22Rv1 (cell line): ENCODE data around the gene NET1.

ENCODE experiments used
- H3K27ac ChIP-seq: fragments of 450-650 bp; 2 replicates; pipeline ENCODE4 v1.5.1; 2017
- ZFX ChIP-seq: fragments of 450-650 bp; IDR thresholded peaks from 2 replicates; pipeline ENCODE4 v1.6.1; 2017; ENCODE audit warnings: antibody characterized with exemption, borderline replicate concordance
- TF ChIP-seq, protein P1 (sequence below): fragments of 450-650 bp; IDR thresholded peaks from 2 replicates; pipeline ENCODE4 v1.5.1; 2017; ENCODE audit warnings: mild to moderate bottlenecking

Gene NET1

DNA sequence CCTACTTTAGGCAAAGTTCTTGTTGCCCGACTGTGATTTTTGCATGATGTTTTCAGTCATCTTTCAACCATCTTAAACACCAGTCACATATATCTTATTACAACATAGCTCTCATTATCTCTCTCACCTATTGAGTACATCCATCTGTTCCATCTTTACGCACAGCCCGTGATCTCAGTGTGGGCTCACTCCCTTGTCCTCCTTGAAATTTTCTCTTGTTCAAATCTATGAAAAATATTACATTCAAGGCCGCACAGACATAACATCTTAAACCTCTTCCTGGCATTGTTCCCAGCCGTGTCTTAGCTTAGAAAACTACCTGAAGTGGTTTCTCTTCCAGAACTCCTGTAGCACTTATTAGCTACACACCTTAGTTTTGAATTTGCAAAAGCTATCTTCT, 32.6 kb downstream of the NET1 start:
- peak overlapping the region; percentile 85 for H3K27ac ChIP-seq
- no peak for TF ChIP-seq ZFX
- TF ChIP-seq, protein P1, sequence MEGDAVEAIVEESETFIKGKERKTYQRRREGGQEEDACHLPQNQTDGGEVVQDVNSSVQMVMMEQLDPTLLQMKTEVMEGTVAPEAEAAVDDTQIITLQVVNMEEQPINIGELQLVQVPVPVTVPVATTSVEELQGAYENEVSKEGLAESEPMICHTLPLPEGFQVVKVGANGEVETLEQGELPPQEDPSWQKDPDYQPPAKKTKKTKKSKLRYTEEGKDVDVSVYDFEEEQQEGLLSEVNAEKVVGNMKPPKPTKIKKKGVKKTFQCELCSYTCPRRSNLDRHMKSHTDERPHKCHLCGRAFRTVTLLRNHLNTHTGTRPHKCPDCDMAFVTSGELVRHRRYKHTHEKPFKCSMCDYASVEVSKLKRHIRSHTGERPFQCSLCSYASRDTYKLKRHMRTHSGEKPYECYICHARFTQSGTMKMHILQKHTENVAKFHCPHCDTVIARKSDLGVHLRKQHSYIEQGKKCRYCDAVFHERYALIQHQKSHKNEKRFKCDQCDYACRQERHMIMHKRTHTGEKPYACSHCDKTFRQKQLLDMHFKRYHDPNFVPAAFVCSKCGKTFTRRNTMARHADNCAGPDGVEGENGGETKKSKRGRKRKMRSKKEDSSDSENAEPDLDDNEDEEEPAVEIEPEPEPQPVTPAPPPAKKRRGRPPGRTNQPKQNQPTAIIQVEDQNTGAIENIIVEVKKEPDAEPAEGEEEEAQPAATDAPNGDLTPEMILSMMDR, result no peak

DNA sequence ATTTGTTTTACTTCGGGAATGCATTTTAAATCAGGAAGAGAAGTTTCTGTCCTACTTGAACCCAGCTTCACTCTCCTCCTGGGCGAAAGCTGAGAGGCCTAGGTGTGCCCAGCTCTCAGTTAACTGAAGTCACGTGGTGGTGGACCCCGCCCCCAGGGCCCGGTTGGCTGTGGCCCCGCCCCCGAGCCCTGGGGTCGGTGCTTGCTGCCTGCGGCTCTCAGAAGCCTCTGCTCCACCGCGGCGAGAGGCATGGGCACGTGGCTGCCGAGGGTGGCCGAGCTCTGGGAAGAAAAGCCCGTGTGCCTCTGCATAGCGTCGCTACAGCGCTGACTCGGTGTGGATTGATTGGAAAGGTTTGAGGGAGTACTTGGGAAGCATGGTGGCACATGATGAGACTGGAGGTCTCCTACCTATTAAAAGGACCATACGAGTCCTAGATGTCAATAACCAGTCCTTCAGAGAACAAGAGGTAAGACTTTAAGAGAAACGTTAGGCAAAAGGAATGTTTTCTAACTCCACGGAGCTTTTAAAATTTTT, 34.1 kb downstream of the NET1 start:
- H3K27ac ChIP-seq, result peak overlapping the region; percentile 85
- TF ChIP-seq, protein P1, result no peak
- TF ChIP-seq ZFX, result no peak

DNA sequence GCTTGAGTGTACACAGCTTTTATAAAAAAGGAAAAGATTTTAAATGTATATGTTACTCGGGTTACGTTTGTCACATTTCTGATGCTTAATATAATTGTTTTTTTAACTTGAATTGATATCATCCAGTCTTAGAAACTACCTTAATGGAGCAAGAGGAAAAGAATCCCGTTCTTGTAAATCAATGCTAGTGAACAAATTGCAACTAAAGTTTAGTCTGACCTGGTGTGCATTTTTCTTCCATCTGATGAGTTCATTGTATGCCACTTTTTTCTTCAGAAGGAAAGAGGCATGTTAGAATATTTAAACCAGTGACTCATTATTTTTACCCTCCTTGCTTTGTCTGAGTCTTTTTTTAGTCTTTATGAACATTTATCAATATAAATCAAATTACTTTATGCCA, 34.7 kb downstream of the NET1 start:
- no peak for TF ChIP-seq ZFX
- TF ChIP-seq, protein P1, result no peak
- H3K27ac ChIP-seq, result peak overlapping the region; percentile 85

DNA sequence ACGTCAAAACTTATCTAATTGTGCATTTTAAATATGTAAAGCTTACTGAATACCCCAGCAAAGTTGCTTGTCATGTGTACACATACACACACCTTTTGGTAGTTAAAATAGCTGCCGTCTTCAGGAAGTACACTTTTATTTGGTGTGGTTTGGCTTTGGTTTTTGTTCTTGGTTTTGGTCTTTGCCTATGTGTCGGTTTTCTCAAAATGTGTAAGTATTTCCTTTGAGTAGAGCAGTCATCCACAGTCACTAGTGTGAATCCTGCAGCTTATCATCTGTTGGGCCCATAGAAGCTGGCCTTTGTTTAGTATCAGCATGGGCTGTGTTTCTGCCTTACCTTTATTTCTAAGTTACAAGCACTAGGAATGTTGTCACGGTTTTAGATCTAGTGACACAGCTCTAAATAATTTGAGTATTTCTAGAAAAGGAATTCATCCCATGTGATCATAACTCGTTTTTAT, 35.3 kb downstream of the NET1 start:
- TF ChIP-seq, protein P1, result no peak
- TF ChIP-seq ZFX, result no peak
- peak overlapping the region; percentile 85 for H3K27ac ChIP-seq

DNA sequence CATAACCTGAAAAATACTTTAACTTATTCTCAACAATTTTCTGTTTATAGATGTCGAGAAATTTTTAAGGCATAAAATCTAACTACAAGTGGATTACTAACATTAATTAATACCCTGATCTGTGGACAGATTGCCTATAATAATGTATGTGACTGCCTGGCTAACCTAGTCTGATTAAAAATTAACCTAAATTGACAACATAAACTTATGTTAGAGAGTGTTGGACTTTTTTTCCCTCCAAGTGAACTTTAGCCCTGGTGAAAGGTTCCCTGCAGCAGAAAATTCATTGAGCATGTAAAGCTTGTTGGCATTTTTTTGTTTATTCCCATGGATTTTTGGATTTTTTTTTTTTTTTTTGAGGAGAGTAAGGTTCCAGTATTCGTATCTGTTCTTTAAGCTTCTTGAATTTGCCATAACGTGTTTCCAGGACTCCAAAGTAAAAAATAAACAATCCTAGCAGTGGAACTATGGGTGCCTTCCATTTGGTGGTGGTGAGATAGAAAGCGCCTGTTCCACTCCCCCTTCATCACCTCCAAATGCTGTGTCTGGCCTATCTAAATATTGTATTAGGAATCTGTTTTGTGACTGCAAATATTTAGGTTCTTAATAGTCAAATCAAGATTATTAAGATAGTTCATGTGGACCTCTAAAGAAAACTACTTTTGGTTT, 36.1 kb downstream of the NET1 start:
- peak overlapping the region; percentile 85 for H3K27ac ChIP-seq
- no peak for TF ChIP-seq ZFX
- TF ChIP-seq, protein P1, result no peak

DNA sequence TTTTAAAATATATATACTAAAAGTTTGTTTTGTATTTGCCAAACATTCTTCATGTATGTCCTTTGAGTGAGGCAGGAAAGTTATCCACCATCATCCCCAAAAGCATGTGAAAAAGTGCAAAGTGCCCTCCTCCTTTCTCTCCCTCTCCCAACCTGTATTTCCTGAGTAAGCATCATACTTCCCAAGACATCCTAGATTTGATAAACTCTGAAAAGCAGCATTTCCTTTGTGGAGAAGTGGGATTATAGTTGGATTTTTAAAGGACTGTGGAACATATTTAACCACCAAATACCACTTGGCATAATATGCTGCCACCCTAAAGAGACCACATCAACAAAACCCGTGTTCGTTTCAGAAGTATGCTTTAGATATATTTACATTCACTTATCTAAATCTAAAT, 36.9 kb downstream of the NET1 start:
- TF ChIP-seq, protein P1, result no peak
- TF ChIP-seq ZFX, result no peak
- H3K27ac ChIP-seq, result peak overlapping the region; percentile 85

DNA sequence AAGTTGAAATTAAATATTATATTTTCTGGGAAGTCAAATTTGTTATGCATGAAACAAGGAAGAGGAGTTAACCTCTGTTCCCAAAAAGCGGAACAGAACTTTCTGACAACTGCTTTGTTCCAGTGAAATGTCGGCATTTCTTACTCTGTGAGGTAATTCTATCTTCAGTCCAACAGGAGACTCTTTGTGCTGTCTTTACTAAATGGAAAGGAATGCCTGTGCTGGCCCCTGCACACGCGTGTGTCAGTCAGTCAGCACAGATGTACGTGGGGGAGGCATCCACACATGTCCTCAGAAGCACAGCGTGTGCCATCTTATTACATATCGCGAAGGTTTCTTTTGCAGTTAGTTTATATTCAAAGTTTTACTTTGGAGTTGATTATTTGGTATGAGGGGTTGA, 37.5 kb downstream of the NET1 start:
- H3K27ac ChIP-seq, result peak overlapping the region; percentile 85
- no peak for TF ChIP-seq ZFX
- TF ChIP-seq, protein P1, result no peak
